A673 (cell line): ENCODE measurements around the gene SNRNP25.

Source experiments
- EZH2 ChIP-seq: fragments of 200-600 bp; sonication (generic); IDR thresholded peaks from 2 replicates; pipeline ENCODE4 v1.6.1; 2017; ENCODE audit warnings: borderline replicate concordance, low read depth, mild to moderate bottlenecking, mixed read lengths, antibody characterized with exemption, low read length; ENCODE audit not compliant: poor library complexity, severe bottlenecking
- TF ChIP-seq, protein P1 (sequence below): fragments of 300-800, 200-600 bp; sonication (generic); conservative IDR thresholded peaks from 2 replicates; pipeline ENCODE4 v1.5.1; 2017; ENCODE audit warnings: low read depth, mild to moderate bottlenecking, antibody characterized with exemption, low read length, moderate library complexity, mixed read lengths

DNA sequence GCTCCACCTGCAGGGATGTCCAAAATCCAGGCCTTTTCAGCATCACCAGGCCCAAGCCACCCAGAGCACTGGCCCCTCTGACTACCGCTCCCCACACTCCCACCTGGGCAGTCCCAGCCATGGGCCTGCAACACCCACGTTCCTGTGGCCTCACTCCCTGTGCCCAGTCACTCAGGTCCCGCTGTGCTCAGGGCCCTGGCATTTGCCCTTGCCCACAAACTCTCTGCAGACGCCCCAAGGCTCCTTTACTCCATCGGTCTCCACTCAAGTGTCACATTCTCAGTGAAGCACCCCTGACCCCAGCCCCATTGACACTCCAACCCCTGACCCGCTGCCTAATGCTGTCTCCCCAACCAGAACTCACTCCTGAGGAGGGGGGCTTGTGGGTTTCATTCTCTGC, 48.0 kb downstream of the SNRNP25 start:
- TF ChIP-seq, protein P1, sequence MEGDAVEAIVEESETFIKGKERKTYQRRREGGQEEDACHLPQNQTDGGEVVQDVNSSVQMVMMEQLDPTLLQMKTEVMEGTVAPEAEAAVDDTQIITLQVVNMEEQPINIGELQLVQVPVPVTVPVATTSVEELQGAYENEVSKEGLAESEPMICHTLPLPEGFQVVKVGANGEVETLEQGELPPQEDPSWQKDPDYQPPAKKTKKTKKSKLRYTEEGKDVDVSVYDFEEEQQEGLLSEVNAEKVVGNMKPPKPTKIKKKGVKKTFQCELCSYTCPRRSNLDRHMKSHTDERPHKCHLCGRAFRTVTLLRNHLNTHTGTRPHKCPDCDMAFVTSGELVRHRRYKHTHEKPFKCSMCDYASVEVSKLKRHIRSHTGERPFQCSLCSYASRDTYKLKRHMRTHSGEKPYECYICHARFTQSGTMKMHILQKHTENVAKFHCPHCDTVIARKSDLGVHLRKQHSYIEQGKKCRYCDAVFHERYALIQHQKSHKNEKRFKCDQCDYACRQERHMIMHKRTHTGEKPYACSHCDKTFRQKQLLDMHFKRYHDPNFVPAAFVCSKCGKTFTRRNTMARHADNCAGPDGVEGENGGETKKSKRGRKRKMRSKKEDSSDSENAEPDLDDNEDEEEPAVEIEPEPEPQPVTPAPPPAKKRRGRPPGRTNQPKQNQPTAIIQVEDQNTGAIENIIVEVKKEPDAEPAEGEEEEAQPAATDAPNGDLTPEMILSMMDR, result no peak
- TF ChIP-seq EZH2, result no peak
